ENCODE results near the gene RAC3.

Gene RAC3

GRCh38 chr17:82014971-82015310 lies 16.5 kb upstream of the RAC3 start:
- H3K9me3 Mint-ChIP-seq: no peaks in the 10 kb centered on the region
- peaks cover 8% of the 10 kb centered on the region for H3K4me1 Mint-ChIP-seq
- H3K36me3 Mint-ChIP-seq (ENCODE audit: low read depth): peaks cover 4% of the 10 kb centered on the region

DNA sequence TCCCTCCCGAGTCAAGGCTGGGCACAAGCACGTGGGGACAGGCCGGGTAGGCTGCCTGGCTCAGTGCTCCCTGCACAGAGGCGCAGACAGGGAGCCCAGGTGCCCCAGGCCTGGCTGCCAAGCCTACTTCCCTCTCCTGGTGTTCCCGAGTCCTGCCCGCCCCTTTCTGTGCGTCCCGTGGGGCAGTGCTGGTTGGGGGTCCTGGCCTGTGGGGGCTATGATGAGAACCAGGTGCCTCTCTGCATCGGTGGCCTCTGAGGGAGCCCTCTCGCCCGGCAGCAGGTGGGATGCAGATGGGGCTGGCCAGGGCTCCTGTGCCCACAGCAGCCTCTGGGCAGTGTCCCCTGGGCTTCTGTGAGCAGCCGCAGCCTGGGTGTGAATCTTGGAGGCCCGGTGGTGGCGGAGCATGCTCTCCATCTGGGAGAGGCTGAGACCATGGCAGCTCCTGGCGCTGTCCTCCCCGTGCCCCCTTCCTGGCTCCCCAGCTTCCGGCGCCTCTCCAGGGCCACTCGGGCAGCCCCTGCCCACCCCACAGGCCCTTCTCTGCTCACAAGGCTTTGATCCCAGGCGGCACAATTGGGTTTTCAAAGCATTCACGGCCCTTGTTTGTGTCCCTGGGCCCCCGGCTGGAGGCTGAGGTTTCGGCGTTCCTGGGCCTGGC lies 16.0 kb upstream of the RAC3 start:
- TF ChIP-seq CTCF (IDR thresholded peaks at IDR 0.05; ENCODE audit: unreplicated experiment in 3 of 3): no peak
- Mint-ChIP-seq H3K9me3 (no peaks in the 10 kb centered on the region), H3K27me3 (ENCODE audit: low read depth) (no peaks in the 10 kb centered on the region), H3K4me3 (no peak overlapping the region), H3K36me3 (ENCODE audit: low read depth) (peaks cover 4% of the 10 kb centered on the region), H3K4me1 (peaks cover 8% of the 10 kb centered on the region), H3K27ac (no peak overlapping the region)

More at GRCh38 chr17:82014971-82015310, 16.5 kb upstream of the RAC3 start:
- Mint-ChIP-seq H3K4me3 (no peak overlapping the region), H3K27me3 (ENCODE audit: low read depth) (no peaks in the 10 kb centered on the region), H3K27ac (no peak overlapping the region)
- TF ChIP-seq CTCF (IDR thresholded peaks at IDR 0.05; ENCODE audit: unreplicated experiment in 3 of 3): no peak

DNA sequence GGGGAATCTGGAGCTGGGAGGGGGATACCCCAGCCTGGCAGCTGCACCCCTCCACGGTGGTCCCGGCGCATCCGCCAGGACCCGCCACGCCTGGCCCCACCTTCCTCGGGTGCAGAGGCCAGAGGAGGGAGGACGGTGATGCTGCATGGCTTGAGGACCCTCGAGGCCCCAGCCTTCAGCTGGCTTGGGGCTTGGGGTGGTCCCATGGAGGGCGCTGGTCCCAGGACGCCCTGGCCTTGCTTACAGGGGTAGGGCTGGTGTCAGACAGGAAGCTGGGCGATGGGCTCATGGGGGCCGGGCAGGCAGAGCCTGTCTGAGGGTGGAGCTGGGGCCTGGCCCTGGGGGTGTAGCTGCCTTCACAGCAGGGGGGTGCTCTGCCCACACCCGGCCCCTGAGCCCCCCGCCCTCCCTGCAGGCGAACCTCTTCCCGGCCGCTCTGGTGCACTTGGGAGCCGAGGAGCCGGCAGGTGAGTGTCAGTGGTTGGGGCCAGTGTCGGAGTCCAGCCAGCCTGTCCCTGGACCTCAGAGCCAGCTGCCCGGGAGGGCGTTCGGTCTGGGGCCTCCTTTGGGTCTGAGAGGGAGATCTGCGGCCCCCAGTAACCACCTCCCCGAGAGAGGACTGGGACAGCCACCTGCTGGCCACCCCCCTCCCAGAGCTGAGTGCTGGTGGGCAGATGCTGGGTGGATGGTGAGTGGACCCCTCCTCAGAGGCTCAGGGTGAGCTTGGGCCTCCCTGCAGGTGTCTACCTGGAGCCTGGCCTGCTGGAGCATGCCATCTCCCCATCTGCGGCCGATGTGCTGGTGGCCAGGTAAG lies 15.2 kb upstream of the RAC3 start:
- no peaks in the 10 kb centered on the region for H3K27me3 Mint-ChIP-seq (ENCODE audit: low read depth)
- no peaks in the 10 kb centered on the region for H3K9me3 Mint-ChIP-seq
- peaks cover 8% of the 10 kb centered on the region for H3K4me1 Mint-ChIP-seq
- no peak overlapping the region for H3K27ac Mint-ChIP-seq
- H3K4me3 Mint-ChIP-seq: no peak overlapping the region
- peaks cover 4% of the 10 kb centered on the region for H3K36me3 Mint-ChIP-seq (ENCODE audit: low read depth)
- TF ChIP-seq CTCF (IDR thresholded peaks at IDR 0.05; ENCODE audit: unreplicated experiment in 3 of 3): no peak

DNA sequence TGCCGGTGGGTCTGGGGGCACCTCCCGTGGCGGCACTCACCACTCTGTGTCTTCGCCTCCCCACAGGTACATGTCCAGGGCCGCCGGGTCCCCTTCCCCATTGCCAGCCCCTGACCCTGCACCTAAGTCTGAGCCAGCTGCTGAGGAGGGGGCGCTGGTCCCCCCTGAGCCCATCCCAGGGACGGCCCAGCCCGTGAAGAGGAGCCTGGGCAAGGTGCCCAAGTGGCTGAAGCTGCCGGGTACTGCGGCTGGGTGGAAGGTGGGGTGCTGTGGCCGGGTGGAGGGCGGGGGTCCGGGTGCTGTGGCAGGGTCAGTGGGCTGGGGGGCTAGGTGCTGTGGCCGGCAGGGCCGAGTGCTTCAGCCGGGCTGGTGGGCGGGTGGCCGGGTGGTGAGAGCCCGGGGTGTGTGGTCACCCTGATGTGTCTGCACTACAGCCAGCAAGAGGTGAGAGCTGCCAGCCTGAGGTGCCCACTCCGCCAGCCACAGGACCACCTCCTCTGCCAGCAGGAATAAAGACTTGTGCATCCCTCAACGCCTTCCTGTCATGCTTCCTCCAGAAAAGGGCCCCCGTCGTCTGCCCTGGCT lies 14.5 kb upstream of the RAC3 start:
- TF ChIP-seq CTCF (IDR thresholded peaks at IDR 0.05; ENCODE audit: unreplicated experiment in 3 of 3): no peak
- no peak overlapping the region for H3K27ac Mint-ChIP-seq
- no peak overlapping the region for H3K4me3 Mint-ChIP-seq
- H3K27me3 Mint-ChIP-seq (ENCODE audit: low read depth): no peaks in the 10 kb centered on the region
- H3K36me3 Mint-ChIP-seq (ENCODE audit: low read depth): peaks cover 4% of the 10 kb centered on the region
- no peaks in the 10 kb centered on the region for H3K9me3 Mint-ChIP-seq
- peaks cover 14% of the 10 kb centered on the region for H3K4me1 Mint-ChIP-seq

- no peak for TF ChIP-seq CTCF (IDR thresholded peaks at IDR 0.05; ENCODE audit: unreplicated experiment in 3 of 3)
- Mint-ChIP-seq H3K4me1 (peaks cover 15% of the 10 kb centered on the region), H3K9me3 (no peaks in the 10 kb centered on the region), H3K27me3 (ENCODE audit: low read depth) (no peaks in the 10 kb centered on the region), H3K4me3 (no peak overlapping the region), H3K27ac (no peak overlapping the region), H3K36me3 (ENCODE audit: low read depth) (peaks cover 4% of the 10 kb centered on the region)
Measured at GRCh38 chr17:82017612-82018151, 13.8 kb upstream of the RAC3 start.
